Measurements from ENCODE around the gene VGLL4. TPM values are rescaled to one million over a fixed set of nuclear protein-coding genes. Genes with fewer than 3 reads are reported as not detected.
"Not testable (repeated sequence)": the region's sequence is repeated elsewhere in the genome, so short reads cannot be mapped to it uniquely, and the experiment has no call there.

Gene VGLL4
- total RNA-seq, 1 donor from 2014 or later = 48.7 TPM

DNA sequence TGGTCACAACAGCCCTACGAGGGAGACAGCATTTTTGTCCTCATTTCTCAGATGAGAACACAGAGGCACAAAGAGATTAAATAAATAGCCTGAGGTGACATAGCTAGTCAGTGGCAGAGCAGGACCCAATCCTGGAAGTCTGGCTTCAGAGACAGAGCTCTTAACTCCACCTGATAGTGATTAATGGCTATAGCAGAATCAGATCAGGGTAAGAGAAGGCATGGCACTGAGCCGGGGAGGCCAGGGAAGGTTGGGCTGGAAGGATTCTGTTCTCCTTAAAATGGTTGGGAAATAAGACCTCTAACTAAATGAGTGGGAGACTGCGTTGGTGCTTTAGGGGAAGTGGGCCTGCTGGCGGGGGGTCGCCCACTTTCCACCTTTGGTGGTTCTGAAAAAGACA is 104.5 kb downstream of the VGLL4 start:
- no peaks in the 10 kb centered on the region for H3K27me3 Mint-ChIP-seq (ENCODE audit: insufficient read depth)
- no peak overlapping the region for H3K4me3 Mint-ChIP-seq
- no peaks in the 10 kb centered on the region for H3K9me3 Mint-ChIP-seq
- H3K27ac Mint-ChIP-seq = no peak overlapping the region
- intact Hi-C loops (cut with micrococcal nuclease) = no loop called here
- no peaks in the 10 kb centered on the region for H3K4me1 Mint-ChIP-seq (ENCODE audit: low read depth)
- H3K36me3 Mint-ChIP-seq (ENCODE audit: low read depth) = no peaks in the 10 kb centered on the region
- DNase-seq (ENCODE audit: low spot score) = no peak

DNA sequence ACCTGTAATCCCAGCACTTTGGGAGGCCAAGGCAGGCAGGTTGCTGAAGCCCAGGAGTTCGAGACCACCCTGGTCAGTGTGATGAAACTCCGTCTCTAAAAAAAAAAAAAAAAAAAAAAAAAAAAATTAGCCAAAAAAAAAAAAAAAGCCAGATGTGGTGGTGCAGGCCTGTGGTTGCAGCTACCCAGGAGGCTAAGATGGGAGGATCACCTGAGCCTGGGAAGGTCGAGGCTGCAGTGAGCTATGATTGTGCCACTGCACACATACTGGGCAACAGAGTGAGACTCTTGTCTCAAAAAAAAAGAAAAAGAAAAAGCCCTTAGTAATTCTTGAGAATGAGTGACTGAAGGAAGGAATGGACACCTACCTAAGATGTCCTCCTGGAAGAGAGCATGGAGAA is 105.1 kb downstream of the VGLL4 start:
- no peak overlapping the region for H3K4me3 Mint-ChIP-seq
- no peaks in the 10 kb centered on the region for H3K36me3 Mint-ChIP-seq (ENCODE audit: low read depth)
- no peak for DNase-seq (ENCODE audit: low spot score)
- no peak overlapping the region for H3K27ac Mint-ChIP-seq
- H3K4me1 Mint-ChIP-seq (ENCODE audit: low read depth) = no peaks in the 10 kb centered on the region
- no peaks in the 10 kb centered on the region for H3K9me3 Mint-ChIP-seq
- intact Hi-C loops (cut with micrococcal nuclease) = no loop called here
- H3K27me3 Mint-ChIP-seq (ENCODE audit: insufficient read depth) = no peaks in the 10 kb centered on the region

GRCh38 chr3:11536936-11537612 is 106.6 kb downstream of the VGLL4 start:
- H3K36me3 Mint-ChIP-seq (ENCODE audit: low read depth) = no peaks in the 10 kb centered on the region
- no peak overlapping the region for H3K4me3 Mint-ChIP-seq
- intact Hi-C loops (cut with micrococcal nuclease) = no loop called here
- peak overlapping the region; percentile 19 for H3K27ac Mint-ChIP-seq
- DNase-seq (ENCODE audit: low spot score) = no peak
- no peaks in the 10 kb centered on the region for H3K9me3 Mint-ChIP-seq
- H3K27me3 Mint-ChIP-seq (ENCODE audit: insufficient read depth) = no peaks in the 10 kb centered on the region
- no peaks in the 10 kb centered on the region for H3K4me1 Mint-ChIP-seq (ENCODE audit: low read depth)

DNA sequence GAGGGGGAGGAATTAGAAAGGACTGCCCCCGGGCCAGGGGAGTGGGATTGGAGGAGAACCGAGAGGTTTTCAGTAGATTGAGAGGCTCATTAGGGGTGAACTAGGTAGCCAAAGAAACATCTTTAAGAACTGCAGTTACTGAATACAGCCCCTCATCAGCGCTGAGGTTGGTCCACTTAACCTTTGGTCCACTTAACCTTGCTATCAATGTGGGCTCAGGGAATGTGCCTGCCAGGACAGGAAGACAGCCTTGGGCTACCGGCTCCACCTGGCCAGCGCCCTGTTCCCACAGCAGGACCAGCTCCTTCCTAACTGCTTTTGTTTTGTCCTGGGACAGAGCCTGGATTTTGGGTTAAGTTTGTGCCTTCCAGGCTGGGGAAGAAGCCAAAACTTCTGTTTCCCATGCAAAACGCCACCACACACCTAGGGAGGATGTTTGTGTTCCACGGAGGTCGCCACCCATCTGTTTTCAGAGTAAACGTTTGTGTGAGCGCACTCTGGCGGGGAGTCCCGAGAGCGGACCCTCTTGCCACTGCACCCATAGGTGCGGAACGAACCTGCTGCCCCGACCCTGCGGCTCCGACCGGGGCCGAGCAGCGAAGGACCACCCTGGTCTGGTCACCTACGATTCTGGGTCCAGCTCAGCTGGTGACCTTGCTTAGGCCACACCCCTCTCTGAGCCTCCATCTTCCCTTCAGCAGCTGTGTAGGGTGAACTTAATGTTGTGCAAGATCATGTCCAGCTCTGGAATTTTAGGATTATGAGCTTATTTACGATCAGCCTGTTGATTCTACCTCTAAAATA is 107.4 kb downstream of the VGLL4 start:
- Mint-ChIP-seq H3K36me3 (ENCODE audit: low read depth) (no peaks in the 10 kb centered on the region), H3K4me1 (ENCODE audit: low read depth) (no peaks in the 10 kb centered on the region), H3K27ac (no peak overlapping the region), H3K4me3 (no peak overlapping the region), H3K27me3 (ENCODE audit: insufficient read depth) (no peaks in the 10 kb centered on the region), H3K9me3 (no peaks in the 10 kb centered on the region)
- no peak for DNase-seq (ENCODE audit: low spot score)
- intact Hi-C loops (cut with micrococcal nuclease) = no loop called here

GRCh38 chr3:11535243-11535960 is 108.3 kb downstream of the VGLL4 start:
- H3K4me3 Mint-ChIP-seq = no peak overlapping the region
- intact Hi-C loops (cut with micrococcal nuclease) = no loop called here
- H3K27me3 Mint-ChIP-seq (ENCODE audit: insufficient read depth) = no peaks in the 10 kb centered on the region
- H3K27ac Mint-ChIP-seq = no peak overlapping the region
- no peak for DNase-seq (ENCODE audit: low spot score)
- H3K9me3 Mint-ChIP-seq = no peaks in the 10 kb centered on the region
- no peaks in the 10 kb centered on the region for H3K36me3 Mint-ChIP-seq (ENCODE audit: low read depth)
- H3K4me1 Mint-ChIP-seq (ENCODE audit: low read depth) = no peaks in the 10 kb centered on the region

GRCh38 chr3:11534793-11535101 is 109.0 kb downstream of the VGLL4 start:
- Mint-ChIP-seq H3K9me3 (no peaks in the 10 kb centered on the region), H3K4me1 (ENCODE audit: low read depth) (no peaks in the 10 kb centered on the region), H3K4me3 (no peak overlapping the region), H3K36me3 (ENCODE audit: low read depth) (no peaks in the 10 kb centered on the region), H3K27ac (no peak overlapping the region), H3K27me3 (ENCODE audit: insufficient read depth) (no peaks in the 10 kb centered on the region)
- intact Hi-C loops (cut with micrococcal nuclease) = no loop called here
- DNase-seq (ENCODE audit: low spot score) = no peak

GRCh38 chr3:11534011-11534792 is 109.5 kb downstream of the VGLL4 start:
- Mint-ChIP-seq H3K9me3 (no peaks in the 10 kb centered on the region), H3K27me3 (ENCODE audit: insufficient read depth) (no peaks in the 10 kb centered on the region), H3K36me3 (ENCODE audit: low read depth) (no peaks in the 10 kb centered on the region), H3K4me1 (ENCODE audit: low read depth) (no peaks in the 10 kb centered on the region), H3K27ac (no peak overlapping the region), H3K4me3 (no peak overlapping the region)
- no peak for DNase-seq (ENCODE audit: low spot score)
- intact Hi-C loops (cut with micrococcal nuclease) = no loop called here

- DNase-seq (ENCODE audit: low spot score) = no peak
- H3K27ac Mint-ChIP-seq = no peak overlapping the region
These were observed 110.8 kb downstream of the VGLL4 start for GRCh38 chr3:11532931-11533391.

GRCh38 chr3:11530153-11530721 is 113.5 kb downstream of the VGLL4 start:
- intact Hi-C loops (cut with micrococcal nuclease) = no loop called here
- Mint-ChIP-seq H3K4me3 (no peak overlapping the region), H3K9me3 (peaks cover 4% of the 10 kb centered on the region), H3K36me3 (ENCODE audit: low read depth) (peaks cover 3% of the 10 kb centered on the region), H3K27me3 (ENCODE audit: insufficient read depth) (no peaks in the 10 kb centered on the region), H3K4me1 (ENCODE audit: low read depth) (no peaks in the 10 kb centered on the region), H3K27ac (no peak overlapping the region)
- no peak for DNase-seq (ENCODE audit: low spot score)

More at GRCh38 chr3:11532931-11533391, 110.8 kb downstream of the VGLL4 start:
- H3K36me3 Mint-ChIP-seq (ENCODE audit: low read depth) = peaks cover 2% of the 10 kb centered on the region
- H3K9me3 Mint-ChIP-seq = no peaks in the 10 kb centered on the region
- intact Hi-C loops (cut with micrococcal nuclease) = no loop called here
- no peak overlapping the region for H3K4me3 Mint-ChIP-seq
- no peaks in the 10 kb centered on the region for H3K4me1 Mint-ChIP-seq (ENCODE audit: low read depth)
- no peaks in the 10 kb centered on the region for H3K27me3 Mint-ChIP-seq (ENCODE audit: insufficient read depth)

DNA sequence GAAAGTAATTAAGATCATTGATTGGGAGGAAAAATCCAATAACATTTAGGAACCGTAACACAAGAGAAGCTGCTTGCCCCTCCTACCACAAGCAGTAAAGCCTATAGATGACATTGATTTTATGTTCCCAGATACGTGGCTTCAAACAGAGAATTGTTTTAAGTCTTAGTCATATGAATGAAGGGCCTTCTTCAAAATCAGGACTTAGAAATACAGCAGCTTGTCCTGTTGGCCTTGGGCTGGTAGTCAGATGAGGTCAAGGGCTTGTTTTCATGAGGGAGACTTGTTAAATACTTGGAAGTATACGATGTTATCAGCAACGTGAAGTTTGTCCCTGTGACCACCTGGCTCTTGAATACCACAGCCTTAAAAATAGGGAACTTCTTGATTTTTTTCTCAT is 114.4 kb downstream of the VGLL4 start:
- H3K36me3 Mint-ChIP-seq (ENCODE audit: low read depth) = peaks cover 3% of the 10 kb centered on the region
- no peak for DNase-seq (ENCODE audit: low spot score)
- H3K4me3 Mint-ChIP-seq = no peak overlapping the region
- intact Hi-C loops (cut with micrococcal nuclease) = no loop called here
- no peaks in the 10 kb centered on the region for H3K4me1 Mint-ChIP-seq (ENCODE audit: low read depth)
- peaks cover 4% of the 10 kb centered on the region for H3K9me3 Mint-ChIP-seq
- no peak overlapping the region for H3K27ac Mint-ChIP-seq
- H3K27me3 Mint-ChIP-seq (ENCODE audit: insufficient read depth) = no peaks in the 10 kb centered on the region

DNA sequence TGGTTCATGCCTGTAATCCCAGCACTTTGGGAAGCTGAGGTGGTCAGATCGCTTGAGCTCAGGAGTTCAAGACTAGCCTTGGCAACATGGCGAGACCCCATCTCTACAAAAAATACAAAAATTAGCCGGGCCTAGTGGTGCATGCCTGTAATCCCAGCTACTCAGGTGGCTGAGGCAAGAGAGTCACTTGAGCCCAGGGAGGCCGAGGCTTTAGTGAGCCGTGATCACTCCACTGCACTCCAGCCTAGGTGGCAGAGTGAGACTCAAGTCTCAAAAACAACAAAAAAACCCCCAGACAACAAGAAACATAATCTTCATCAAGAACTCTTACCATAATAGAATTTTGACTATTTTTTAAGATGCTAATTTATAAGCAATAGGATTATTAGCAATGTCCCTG is 117.6 kb downstream of the VGLL4 start:
- H3K9me3 Mint-ChIP-seq; H3K36me3 Mint-ChIP-seq (ENCODE audit: low read depth); H3K27ac Mint-ChIP-seq; H3K4me3 Mint-ChIP-seq; H3K27me3 Mint-ChIP-seq (ENCODE audit: insufficient read depth); H3K4me1 Mint-ChIP-seq (ENCODE audit: low read depth); intact Hi-C loops (cut with micrococcal nuclease); DNase-seq (ENCODE audit: low spot score): not testable (repeated sequence)

DNA sequence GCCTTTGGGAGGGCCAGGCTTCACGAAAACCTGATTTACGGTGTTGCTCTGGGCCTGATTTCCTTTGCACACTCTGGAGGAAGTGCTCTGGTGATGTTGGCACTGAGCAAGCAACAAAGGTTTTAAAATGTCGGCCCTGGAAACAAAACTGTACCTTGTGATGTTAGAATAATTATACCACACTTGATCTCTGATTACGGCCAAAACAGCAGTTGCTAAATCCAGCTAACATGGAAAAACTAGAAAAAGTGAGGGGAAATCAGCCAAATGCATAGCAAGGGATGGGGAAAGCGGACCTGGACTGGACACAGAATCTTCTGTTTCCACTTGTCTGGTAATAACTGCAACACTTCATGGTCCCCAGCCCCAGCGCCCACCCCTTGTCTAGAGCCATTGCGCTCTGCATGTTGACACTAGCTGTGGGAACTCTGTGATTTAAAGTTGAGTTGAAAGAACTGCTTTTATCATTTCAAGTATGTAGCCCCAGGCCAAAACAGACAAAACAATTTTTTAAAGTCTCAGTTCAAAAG is 120.1 kb downstream of the VGLL4 start:
- Mint-ChIP-seq H3K4me1 (ENCODE audit: low read depth) (no peaks in the 10 kb centered on the region), H3K9me3 (peaks cover 4% of the 10 kb centered on the region), H3K27ac (no peak overlapping the region), H3K36me3 (ENCODE audit: low read depth) (peaks cover 3% of the 10 kb centered on the region), H3K27me3 (ENCODE audit: insufficient read depth) (no peaks in the 10 kb centered on the region), H3K4me3 (no peak overlapping the region)
- intact Hi-C loops (cut with micrococcal nuclease) = no loop called here
- no peak for DNase-seq (ENCODE audit: low spot score)

Measured in activated T-helper 1 cell treated with anti-CD3 and anti-CD28 coated beads, Interleukin-12 subunit alpha, Interleukin-12 subunit beta, Interleukin-2, Interleukin-4 antibody, amounts not matched to agents 30 ng/mL and 10 ng/mL and 1 ng/mL, durations not matched to agents 14 hours and 24 hours and 36 hours (primary cell).